Lower lobe of right lung (tissue), 2 donors: ENCODE measurements around the gene UNC119. TPM values are rescaled to one million over a fixed set of nuclear protein-coding genes. Genes with fewer than 3 reads are reported as not detected.

Experiments
- ATAC-seq, 2 donors: fragments of 200-7000 bp; cut with Tn5 transposase; one replicate each; pipeline ENCODE4 v1.9.1; 2020 to 2022; ENCODE audit warnings: mild to moderate bottlenecking in 2 of 2, moderate library complexity in 2 of 2
- DNase-seq: peaks from one replicate; pipeline ENCODE4 v3.0.0-alpha.2; 2020
- H3K27ac ChIP-seq: fragments of 200-600 bp; one replicate; pipeline ENCODE4 v1.8.0; 2022
- H3K27me3 ChIP-seq: fragments of 200-600 bp; one replicate; pipeline ENCODE4 v1.8.0; 2022; ENCODE audit warnings: low read depth
- H3K36me3 ChIP-seq: fragments of 200-600 bp; one replicate; pipeline ENCODE4 v1.8.0; 2022; ENCODE audit warnings: mild to moderate bottlenecking
- H3K4me1 ChIP-seq: fragments of 200-600 bp; one replicate; pipeline ENCODE4 v1.8.0; 2022
- H3K4me3 ChIP-seq: fragments of 200-600 bp; one replicate; pipeline ENCODE4 v1.8.0; 2022; ENCODE audit warnings: mild to moderate bottlenecking
- H3K9me3 ChIP-seq: fragments of 200-600 bp; one replicate; pipeline ENCODE4 v1.8.0; 2022
- intact Hi-C: fragments of 100-400 bp; cut with DNase I; formaldehyde crosslinking; loops from one replicate; pipeline ENCODE4 v1.11.0; 2022
- total RNA-seq: library from RNA; stranded (reverse); fragmentation: NEBNext Ultra II Directional; extraction: Animal tissue kit (Norgen Biotek cat#: 25700); gene quantifications from one replicate; pipeline ENCODE4 v1.2.1, GENCODE V29; 2021
- TF ChIP-seq, protein P1 (sequence below): fragments of 200-600 bp; IDR thresholded peaks from one replicate; pipeline ENCODE4 v1.8.0; 2022; ENCODE audit warnings: antibody characterized with exemption, mild to moderate bottlenecking
- donor health status: DM: no; HTN: yes; CAD: no; lungs with severe emphysema.

UNC119 gene
- total RNA-seq, 1 donor from 2014 or later: 27.0 TPM

DNA sequence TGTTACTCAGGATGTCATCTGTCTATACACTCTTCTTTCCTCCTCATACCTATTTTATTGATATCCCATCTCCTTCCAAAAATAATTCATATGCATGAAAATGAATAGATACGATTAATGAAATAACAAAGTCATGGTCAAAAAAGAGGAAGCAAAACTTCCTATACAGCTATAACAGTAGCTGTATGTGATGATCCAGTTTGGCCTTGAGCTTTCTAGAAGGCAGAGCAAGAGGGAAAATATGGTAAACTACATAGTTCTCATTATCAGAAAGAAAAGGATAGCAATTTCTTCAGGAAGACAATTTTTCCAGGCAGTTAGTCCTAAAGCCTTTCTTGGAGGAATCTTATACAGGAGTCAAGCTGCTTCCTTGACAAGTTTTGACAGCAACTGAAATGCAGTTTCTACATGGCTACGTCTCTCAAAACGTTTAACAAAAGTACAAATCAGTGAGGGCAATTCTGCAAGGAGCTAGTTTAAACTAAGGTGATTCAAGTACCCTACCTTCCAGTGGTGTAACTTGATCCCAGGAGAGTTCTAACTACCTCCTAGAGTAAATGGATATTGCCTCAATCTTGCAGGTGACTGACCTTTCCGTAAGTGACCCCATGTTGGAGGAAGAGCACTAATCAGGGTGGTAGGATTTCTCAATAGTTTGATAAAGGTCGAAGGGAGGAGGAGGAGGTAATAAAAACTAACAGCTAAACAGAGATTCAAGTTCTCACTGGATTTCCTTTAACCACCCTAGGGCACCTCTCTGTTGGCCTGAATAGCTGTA, 45.4 kb upstream of the UNC119 start:
- intact Hi-C loops: no loop called here
- Histone ChIP-seq H3K27ac (no peak overlapping the region), H3K36me3 (no peaks in the 10 kb centered on the region), H3K4me3 (no peak overlapping the region), H3K27me3 (no peaks in the 10 kb centered on the region), H3K4me1 (peaks cover 16% of the 10 kb centered on the region), H3K9me3 (no peaks in the 10 kb centered on the region)
- TF ChIP-seq, protein P1, sequence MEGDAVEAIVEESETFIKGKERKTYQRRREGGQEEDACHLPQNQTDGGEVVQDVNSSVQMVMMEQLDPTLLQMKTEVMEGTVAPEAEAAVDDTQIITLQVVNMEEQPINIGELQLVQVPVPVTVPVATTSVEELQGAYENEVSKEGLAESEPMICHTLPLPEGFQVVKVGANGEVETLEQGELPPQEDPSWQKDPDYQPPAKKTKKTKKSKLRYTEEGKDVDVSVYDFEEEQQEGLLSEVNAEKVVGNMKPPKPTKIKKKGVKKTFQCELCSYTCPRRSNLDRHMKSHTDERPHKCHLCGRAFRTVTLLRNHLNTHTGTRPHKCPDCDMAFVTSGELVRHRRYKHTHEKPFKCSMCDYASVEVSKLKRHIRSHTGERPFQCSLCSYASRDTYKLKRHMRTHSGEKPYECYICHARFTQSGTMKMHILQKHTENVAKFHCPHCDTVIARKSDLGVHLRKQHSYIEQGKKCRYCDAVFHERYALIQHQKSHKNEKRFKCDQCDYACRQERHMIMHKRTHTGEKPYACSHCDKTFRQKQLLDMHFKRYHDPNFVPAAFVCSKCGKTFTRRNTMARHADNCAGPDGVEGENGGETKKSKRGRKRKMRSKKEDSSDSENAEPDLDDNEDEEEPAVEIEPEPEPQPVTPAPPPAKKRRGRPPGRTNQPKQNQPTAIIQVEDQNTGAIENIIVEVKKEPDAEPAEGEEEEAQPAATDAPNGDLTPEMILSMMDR: no peak
- ATAC-seq: no peak
- DNase-seq: no peak

DNA sequence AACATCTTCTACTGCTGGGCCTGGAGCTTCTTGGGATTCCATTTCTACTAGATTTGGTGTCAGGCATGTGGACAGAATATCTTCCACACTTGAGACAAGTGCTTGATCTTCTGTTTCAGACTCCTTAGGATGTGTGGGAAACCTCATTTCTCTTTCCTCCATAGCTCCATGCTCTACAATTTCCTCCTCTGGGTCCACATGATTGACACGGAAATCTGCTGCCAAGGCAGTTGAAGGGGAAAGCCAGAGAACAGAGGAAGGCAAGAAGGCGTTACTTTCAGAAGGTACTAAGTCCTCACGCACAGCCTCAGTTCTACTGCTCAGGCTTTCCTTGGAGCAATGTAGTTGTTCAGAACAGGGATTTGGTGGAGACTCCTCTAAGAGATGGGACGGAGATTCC, 39.8 kb upstream of the UNC119 start:
- peaks cover 5% of the 10 kb centered on the region for H3K36me3 ChIP-seq
- no peak overlapping the region for H3K4me3 ChIP-seq
- DNase-seq (no peak), ATAC-seq (no peak)
- H3K4me1 ChIP-seq: no peaks in the 10 kb centered on the region
- intact Hi-C loops: no loop called here
- TF ChIP-seq, protein P1: no peak
- H3K27ac ChIP-seq: no peak overlapping the region
- no peaks in the 10 kb centered on the region for H3K9me3 ChIP-seq
- H3K27me3 ChIP-seq: no peaks in the 10 kb centered on the region

DNA sequence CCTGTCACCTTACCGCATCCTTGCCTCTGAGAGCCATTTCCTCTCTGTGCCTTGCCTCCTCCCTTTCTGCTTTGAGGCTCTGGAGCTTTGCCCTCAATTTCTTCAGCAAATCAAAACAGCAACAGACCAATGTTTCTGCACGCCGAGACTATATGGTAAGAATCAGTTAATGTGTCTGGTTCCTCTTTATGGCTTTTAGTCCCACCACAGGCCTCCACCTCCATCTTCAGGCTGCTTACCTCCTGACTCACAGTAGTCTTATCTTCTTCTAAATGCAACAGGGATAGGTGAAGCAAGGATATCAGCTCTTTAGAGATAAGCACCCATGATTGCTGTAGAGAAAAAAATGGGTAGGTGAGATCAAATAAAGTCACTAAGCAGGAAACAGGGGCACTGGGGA, 33.4 kb upstream of the UNC119 start:
- Histone ChIP-seq H3K27me3 (no peaks in the 10 kb centered on the region), H3K36me3 (peaks cover 5% of the 10 kb centered on the region), H3K4me1 (no peaks in the 10 kb centered on the region), H3K27ac (no peak overlapping the region), H3K9me3 (no peaks in the 10 kb centered on the region), H3K4me3 (no peak overlapping the region)
- intact Hi-C loops: no loop called here
- ATAC-seq (no peak), DNase-seq (no peak)
- TF ChIP-seq, protein P1: no peak

DNA sequence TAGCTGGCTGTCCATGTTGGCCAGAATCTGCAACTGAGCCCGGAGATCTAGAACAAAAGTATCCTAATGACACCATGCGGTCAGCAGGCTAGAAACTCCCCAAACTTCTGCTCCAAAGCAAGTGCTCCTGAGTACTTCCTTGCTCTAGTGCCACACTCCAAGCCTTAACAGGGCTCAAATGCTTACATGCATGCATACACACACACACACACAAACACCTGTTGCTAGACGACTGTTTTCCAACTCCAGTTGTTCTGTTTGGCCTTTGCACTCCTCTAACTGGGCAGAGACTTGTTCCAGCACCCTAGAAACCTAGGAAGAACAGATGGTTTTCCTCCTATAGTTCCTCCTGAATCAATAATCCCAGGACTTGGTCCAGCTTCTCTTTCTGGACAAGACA, 32.0 kb upstream of the UNC119 start:
- Histone ChIP-seq H3K27me3 (no peaks in the 10 kb centered on the region), H3K36me3 (peaks cover 5% of the 10 kb centered on the region), H3K27ac (no peak overlapping the region), H3K4me3 (no peak overlapping the region), H3K9me3 (no peaks in the 10 kb centered on the region), H3K4me1 (no peaks in the 10 kb centered on the region)
- ATAC-seq (no peak), DNase-seq (no peak)
- intact Hi-C loops: no loop called here
- TF ChIP-seq, protein P1: no peak

DNA sequence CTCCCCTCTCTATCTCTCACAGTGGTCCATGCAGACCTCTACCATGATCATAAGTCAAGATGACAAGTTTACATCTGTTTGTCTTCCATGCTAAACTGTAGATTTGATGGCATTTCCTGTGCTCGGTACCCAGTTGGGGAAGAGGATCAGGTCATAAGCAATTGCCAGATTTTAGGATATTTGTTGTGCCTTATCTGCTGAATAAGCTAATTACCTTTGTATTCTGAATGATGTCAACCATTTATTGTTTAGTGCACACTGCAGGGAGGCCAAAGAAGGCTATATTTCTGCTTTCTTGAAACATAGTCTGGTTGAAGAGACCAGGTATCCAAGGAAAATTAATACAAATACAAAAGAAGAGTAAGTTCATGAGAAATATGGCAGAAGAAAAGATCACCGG, 30.1 kb upstream of the UNC119 start:
- DNase-seq: no peak
- Histone ChIP-seq H3K9me3 (no peaks in the 10 kb centered on the region), H3K27me3 (no peaks in the 10 kb centered on the region), H3K27ac (no peak overlapping the region), H3K4me1 (no peaks in the 10 kb centered on the region), H3K4me3 (no peak overlapping the region), H3K36me3 (peaks cover 5% of the 10 kb centered on the region)
- TF ChIP-seq, protein P1: no peak
- intact Hi-C loops: no loop called here
- ATAC-seq: no peak
